ENCODE results near the gene NSF. TPM values are rescaled to one million over a fixed set of nuclear protein-coding genes. Genes with fewer than 3 reads are reported as not detected.
"Not testable (repeated sequence)": the region's sequence is repeated elsewhere in the genome, so short reads cannot be mapped to it uniquely, and the experiment has no call there.

NSF gene
- polyA plus RNA-seq, 12 donors: 16.9 to 27.1 (median 23.4) TPM; not detected in 1

- not testable (repeated sequence) for DNase-seq
These were observed 34.3 kb downstream of the NSF start for GRCh38 chr17:46624726-46625125.

DNA sequence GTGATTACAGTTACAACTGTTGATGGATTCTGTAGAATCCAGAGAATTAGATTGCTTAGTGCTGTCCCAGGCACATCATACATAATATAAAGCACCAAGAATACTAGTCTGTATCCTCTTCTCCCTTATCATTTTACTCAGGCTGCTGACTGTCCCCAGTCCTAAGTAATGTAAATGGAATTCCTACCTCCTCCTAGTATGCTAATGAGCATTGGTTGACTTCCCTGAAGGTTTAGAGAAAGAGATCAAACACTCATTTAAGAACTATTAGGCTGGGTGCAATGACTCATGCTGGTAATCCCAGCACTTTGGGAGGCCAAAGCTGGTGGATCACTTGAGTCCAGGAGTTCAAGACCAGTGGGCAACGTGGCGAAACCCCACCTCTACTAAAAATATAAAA lies 37.0 kb downstream of the NSF start:
- not testable (repeated sequence) for DNase-seq

DNA sequence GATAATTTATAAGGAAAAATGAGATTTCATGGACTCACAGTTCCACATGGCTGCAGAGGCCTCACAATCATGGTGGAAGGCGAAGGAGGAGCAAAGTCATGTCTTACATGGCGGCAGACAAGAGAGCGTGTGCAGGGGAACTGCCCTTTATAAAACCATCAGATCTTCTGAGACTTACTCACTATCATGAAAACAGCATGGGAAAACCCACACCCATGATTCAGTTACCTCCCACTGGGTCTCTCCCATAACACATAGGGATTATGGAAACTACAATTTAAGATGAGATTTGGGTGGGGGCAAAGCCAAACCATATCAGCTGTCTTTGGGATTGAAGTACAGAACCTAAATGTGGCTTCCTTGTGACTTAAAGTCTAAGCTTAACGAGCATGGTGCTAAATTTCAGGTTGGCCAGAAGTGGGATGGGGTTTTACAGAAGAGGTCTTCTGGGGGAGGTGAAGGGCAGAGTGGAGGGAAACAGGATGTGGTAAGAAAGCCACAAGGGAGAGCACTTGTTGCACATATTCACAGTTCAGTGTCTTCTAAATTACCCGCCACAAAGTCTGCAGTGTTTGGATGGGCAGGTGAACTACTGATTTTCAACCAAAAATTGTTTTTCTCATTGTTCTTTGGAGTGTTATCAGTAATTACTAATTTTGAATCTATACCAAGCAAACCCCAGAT lies 38.4 kb downstream of the NSF start:
- not testable (repeated sequence) for DNase-seq

- DNase-seq: not testable (repeated sequence)
These were observed 41.7 kb downstream of the NSF start for GRCh38 chr17:46632146-46632545.

DNA sequence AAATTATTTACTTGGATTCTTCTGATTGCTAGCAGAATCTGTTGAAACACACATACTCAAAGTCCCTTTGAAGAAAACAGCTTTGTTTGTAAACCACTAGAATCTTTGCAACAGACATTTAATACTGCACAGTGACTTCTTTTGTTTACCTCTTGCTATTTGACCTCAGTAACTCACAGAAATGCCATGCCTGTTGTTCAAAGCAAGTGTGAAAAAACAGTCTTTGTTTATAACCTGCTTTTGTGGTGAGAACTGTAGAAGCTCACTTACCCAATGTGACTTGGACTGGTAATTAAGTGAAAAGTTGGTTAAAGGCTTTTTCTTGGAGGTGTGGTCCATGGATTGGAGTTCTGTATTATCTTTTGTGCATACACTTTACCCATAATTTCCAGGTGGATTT lies 44.4 kb downstream of the NSF start:
- not testable (repeated sequence) for DNase-seq

- not testable (repeated sequence) for DNase-seq
These were observed 51.6 kb downstream of the NSF start for GRCh38 chr17:46641861-46642656.

DNA sequence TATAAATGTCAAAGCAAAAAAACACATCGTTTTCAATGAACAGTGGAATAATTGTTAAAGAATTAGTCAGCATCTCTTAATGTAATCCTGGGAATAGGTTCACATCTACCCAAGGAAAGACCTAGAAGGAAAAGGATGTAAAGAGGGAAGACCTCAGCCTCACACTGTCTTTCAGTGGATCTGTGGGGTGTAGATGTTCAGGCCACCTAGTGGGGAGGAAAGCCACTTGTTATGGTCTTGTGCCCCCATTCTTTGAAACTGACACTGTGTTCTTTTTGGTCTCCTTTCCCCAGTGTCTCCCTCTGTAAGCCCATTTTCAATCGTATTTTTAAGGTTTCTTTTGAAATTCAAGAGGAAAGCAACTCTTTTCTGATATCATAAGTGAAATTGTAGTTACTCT lies 56.8 kb downstream of the NSF start:
- not testable (repeated sequence) for DNase-seq

GRCh38 chr17:46647688-46648278 lies 57.3 kb downstream of the NSF start:
- DNase-seq: not testable (repeated sequence)

- not testable (repeated sequence) for DNase-seq
These were observed 58.8 kb downstream of the NSF start for GRCh38 chr17:46649246-46649645.

DNA sequence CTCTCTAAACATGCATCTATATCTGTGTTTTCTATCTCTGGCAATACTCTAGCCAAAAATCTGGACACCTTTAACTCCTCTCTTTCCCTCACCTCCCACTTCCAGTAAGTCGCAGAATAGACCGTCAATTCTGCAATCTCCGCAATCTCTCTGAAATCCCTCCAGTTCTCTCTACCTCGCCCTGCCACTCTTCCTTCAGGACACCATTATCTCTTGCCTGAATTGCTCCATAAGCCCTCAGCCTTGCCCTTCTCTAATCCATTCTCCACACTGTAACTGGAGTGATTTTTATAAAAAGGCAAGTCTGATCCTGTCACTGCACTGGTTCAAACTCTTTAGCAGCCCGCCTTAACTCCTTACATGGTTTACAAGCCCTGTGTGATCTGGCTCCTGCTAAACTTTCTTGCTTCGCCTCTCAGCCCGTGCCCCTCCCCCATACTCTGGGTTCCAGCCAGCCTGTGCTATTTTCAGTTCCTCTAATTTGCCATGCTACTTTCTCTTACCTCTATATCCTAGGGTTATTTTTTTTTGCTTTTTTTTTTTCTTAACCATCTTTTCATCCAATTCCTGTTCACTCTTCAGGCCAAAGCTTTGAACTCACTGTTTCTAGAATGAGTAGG lies 61.7 kb downstream of the NSF start:
- DNase-seq: not testable (repeated sequence)

DNA sequence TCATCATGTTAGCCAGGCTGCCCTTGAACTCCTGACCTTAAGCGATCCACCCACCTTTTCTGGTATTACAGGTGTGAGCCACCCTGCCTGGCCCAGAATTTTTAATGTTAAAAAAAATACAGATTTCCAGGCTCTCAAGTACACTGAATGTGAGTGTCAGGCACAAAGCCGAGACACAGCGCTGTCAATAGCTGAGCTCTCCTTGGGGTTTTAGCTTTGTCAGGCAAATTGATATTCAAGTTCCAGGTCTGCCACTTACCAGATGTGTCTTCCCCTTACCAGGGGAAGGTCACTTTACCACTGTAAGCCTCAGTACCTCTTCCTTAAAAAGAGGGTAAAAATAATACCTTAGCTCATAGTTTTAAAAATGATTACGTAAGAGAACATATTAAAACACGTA lies 67.8 kb downstream of the NSF start:
- DNase-seq: not testable (repeated sequence)

- DNase-seq: not testable (repeated sequence)
These were observed 69.2 kb downstream of the NSF start for GRCh38 chr17:46659702-46660101.

- DNase-seq: not testable (repeated sequence)
These were observed 72.7 kb downstream of the NSF start for GRCh38 chr17:46663123-46663522.

DNA sequence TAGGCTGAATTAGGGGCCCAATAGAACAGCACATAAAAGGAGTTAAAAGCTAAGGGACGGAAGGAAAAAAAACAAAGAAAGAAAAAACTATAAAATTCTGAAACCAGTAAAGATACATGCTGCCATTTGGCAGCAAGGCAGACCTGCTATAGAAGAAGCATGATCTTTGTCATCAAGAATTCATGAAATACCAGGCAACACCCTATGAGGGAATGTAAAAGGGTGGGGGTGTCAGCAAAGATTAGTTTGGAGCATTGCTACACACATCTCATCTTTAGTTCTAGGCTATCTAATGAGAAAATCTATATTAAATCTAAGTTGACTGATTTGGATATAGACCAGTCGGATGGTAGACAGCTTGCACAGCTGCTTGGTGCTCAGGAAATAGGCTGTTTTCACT lies 73.1 kb downstream of the NSF start:
- not testable (repeated sequence) for DNase-seq

DNA sequence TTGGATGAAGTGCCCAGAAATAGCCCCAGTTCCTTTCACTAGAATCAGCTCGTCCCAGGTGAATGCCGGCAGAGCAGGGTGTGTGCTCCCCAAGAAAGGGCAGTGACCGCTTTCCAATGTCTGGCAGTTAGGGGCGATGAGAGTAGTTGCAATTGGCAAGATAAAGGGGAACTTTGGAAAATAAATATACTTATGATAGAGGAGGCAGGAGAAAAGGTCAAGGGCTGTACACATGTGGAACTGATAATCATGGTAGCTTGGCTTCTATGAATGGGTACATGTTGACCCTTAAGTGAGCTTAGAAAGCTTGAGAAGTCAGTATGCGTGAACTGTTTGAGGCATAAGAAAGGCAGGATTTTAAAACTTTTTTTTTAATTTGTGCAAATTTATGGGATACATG lies 75.5 kb downstream of the NSF start:
- not testable (repeated sequence) for DNase-seq

- not testable (repeated sequence) for DNase-seq
These were observed 80.3 kb downstream of the NSF start for GRCh38 chr17:46670789-46671188.

DNA sequence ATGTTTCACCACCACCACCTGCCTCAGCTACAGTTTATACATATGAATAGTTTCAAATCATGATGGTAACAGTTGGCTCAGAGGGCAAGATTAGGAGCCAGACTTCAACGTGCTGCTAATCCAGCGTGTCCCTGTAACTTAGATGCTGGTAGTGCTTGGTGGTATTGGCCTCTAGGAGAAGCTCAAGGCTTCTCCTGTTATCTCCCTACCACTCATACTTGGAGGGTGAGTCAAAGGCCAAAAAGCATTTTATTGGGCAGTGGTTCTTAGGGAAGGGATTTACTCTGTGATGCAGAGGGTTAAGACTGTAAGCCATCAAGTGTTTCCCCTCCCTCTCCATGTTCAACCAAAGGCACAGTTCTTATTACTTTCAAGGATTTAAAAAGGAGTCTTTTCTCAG lies 82.3 kb downstream of the NSF start:
- DNase-seq: not testable (repeated sequence)

DNA sequence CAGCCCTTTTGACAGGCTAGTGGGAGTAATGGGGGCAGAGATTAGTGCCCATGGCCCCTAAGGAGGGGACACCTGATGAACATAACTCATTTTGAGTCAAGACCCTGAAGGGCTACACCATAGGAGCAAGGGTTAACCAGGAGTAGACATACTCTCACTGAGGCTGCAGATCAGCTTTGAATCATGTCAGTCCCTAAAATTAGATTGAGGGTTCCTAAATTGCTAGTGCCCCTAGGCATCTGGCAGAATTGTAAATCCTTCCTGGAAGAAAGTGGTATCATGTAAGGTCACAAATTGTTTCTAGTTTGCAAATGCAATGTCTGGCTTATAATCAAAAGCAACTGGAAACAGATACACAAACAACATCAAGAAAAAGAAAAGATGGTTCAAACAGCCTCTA lies 87.3 kb downstream of the NSF start:
- not testable (repeated sequence) for DNase-seq

GRCh38 chr17:46683653-46684052 lies 93.2 kb downstream of the NSF start:
- DNase-seq: not testable (repeated sequence)

- DNase-seq: peak; percentile 41
These were observed 94.8 kb downstream of the NSF start for GRCh38 chr17:46685284-46685683.

DNA sequence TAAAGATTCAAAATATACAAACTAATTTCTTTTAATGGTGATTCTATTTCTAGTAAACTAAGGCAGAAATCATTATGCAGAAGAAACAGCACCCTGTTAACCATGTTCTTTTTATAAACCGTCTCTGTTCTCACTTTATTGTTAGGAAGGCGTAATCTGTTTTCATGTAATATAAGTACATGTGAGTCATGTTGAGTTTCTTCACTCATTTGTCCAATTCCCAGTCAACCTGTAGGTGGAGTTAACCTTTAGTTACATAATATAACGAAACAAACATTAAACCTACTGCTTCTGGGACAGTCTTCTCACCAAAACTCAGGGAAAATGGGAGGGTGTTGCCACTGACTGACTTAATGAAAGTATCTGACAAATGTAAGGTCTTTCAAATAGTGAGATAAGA lies 101.7 kb downstream of the NSF start:
- not testable (repeated sequence) for DNase-seq

DNA sequence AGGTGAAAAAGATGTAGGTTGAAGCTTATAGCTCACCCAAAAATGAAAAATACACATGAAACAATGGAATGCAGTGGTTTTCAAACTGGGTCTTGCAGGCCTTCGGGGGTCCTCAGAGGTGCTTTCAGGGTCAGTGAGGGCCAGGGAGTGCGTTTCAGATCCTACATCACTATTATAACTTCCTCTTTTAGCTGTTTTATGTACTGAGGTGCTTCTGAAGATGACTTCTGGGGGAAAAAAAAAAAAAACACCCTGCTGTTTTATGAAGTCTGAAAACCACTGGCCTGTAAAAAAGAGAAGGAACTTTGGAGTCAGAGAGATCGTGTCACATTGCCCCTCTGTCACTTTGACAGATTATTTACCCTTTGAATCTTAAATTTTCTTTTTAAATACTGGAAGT lies 102.8 kb downstream of the NSF start:
- not testable (repeated sequence) for DNase-seq
